Upper lobe of left lung (tissue), 6 donors: Measurements from ENCODE around the gene CCDC57. TPM values are rescaled to one million over a fixed set of nuclear protein-coding genes. Genes with fewer than 3 reads are reported as not detected.
A peak's percentile ranks its signal among the peaks of the same experiment; 100 is the strongest.

Experiments used
- ATAC-seq, 2 donors: fragments of 200-7000 bp; cut with Tn5 transposase; one replicate each; pipeline ENCODE4 v1.9.1; 2022; ENCODE audit warnings: mild to moderate bottlenecking in 2 of 2, moderate library complexity in 2 of 2; ENCODE audit not compliant: low FRiP score in 2 of 2
- DNase-seq, 2 donors: peaks; one replicate each; pipeline ENCODE4 v3.0.0-alpha.2; 2019 to 2020
- H3K27ac ChIP-seq, 4 donors: fragments of 200-600 bp; sonication (generic); one replicate each; pipeline ENCODE4 v1.5.1; 2016 to 2019
- H3K27me3 ChIP-seq, 4 donors: fragments of 200-600 bp; sonication (generic); one replicate each; pipeline ENCODE4 v1.5.1; 2017 to 2019
- H3K36me3 ChIP-seq, 4 donors: fragments of 200-600 bp; sonication (generic); one replicate each; pipeline ENCODE4 v1.5.1; 2016 to 2019
- H3K4me1 ChIP-seq, 4 donors: fragments of 200-600 bp; sonication (generic); one replicate each; pipeline ENCODE4 v1.5.1; 2018 to 2019
- H3K4me3 ChIP-seq, 4 donors: fragments of 200-600 bp; sonication (generic); one replicate each; pipeline ENCODE4 v1.5.1; 2017 to 2019; ENCODE audit warnings: mild to moderate bottlenecking in 2 of 4, moderate library complexity in 1 of 4
- H3K9me3 ChIP-seq, 4 donors: fragments of 200-600 bp; sonication (generic); one replicate each; pipeline ENCODE4 v1.5.1; 2018 to 2019
- CTCF ChIP-seq, 6 experiments: fragments of 450-650 bp in 4 of 6; fragments of 200-600 bp in 2 of 6; sonication (generic) in 2 of 6; IDR thresholded peaks; one replicate each; pipeline ENCODE4 v1.5.1; 2016 to 2019; ENCODE audit warnings: antibody characterized with exemption in 6 of 6
- EP300 ChIP-seq, 4 donors: sonication (generic); formaldehyde crosslinking; IDR thresholded peaks; one replicate each; pipeline ENCODE4 v1.5.1; 2017; ENCODE audit warnings: antibody characterized with exemption in 4 of 4, control low read depth in 2 of 4
- POLR2A ChIP-seq, 4 donors: fragments of 450-650 bp; IDR thresholded peaks; one replicate each; pipeline ENCODE4 v1.5.1; 2016 to 2017; ENCODE audit warnings: antibody characterized with exemption in 4 of 4, mild to moderate bottlenecking in 2 of 4
- POLR2AphosphoS5 ChIP-seq, 2 donors: sonication (generic); formaldehyde crosslinking; IDR thresholded peaks; one replicate each; pipeline ENCODE4 v1.5.1; 2017; ENCODE audit warnings: antibody characterized with exemption in 2 of 2
- WGBS, 2 donors: methylation state at CpG; one replicate each; pipeline ENCODE4 v1.1.5; 2017 to 2018; 5-methylcytosine and 5-hydroxymethylcytosine counted together
- total RNA-seq, 6 donors: library from RNA; depleted of rRNA in 4 of 6; stranded (reverse); fragments of >200 nt in 4 of 6; gene quantifications; one replicate each; pipeline versions ENCODE4 v1.1.0 to v1.2.1, GENCODE V29; 2016 to 2021
- donor health status: DM: no; HTN: no; CAD: no; lungs with moderate emphysema.
- donor health status: DM: no; HTN: yes; CAD: no; lungs with severe emphysema.

CCDC57 gene
- total RNA-seq, 6 donors from 2014 or later: 52.9 to 204 (median 71.8) TPM

GRCh38 chr17:82247856-82248671 lies 35.4 kb upstream of the CCDC57 start:
- DNase-seq (peak in 1 of 2 donors; percentile 66), ATAC-seq (no peak)
- no peak for TF ChIP-seq EP300 (IDR thresholded peaks at IDR 0.05)
- no peak for TF ChIP-seq POLR2A (IDR thresholded peaks at IDR 0.05)
- TF ChIP-seq POLR2AphosphoS5 (IDR thresholded peaks at IDR 0.05): no peak
- TF ChIP-seq CTCF (IDR thresholded peaks at IDR 0.05): no peak
- Histone ChIP-seq H3K27me3 (no peaks in the 10 kb centered on the region), H3K4me3 (no peak overlapping the region), H3K36me3 (peaks cover 84 to 100% (median 96%) of the 10 kb centered on the region in 4 donors), H3K27ac (peak overlapping the region in 3 of 4 donors; percentile 7 to 75 (median 70)), H3K9me3 (no peaks in the 10 kb centered on the region), H3K4me1 (peaks cover 19 to 29% (median 20%) of the 10 kb centered on the region in 4 donors)
- 83 to 87% methylated on average over 28 of the region's 28 CpGs for WGBS, 2 donors

GRCh38 chr17:82247182-82247823 lies 34.7 kb upstream of the CCDC57 start:
- TF ChIP-seq CTCF (IDR thresholded peaks at IDR 0.05): no peak
- Histone ChIP-seq H3K4me1 (peaks cover 25 to 36% (median 27%) of the 10 kb centered on the region in 4 donors), H3K9me3 (no peaks in the 10 kb centered on the region), H3K27me3 (no peaks in the 10 kb centered on the region), H3K27ac (peak overlapping the region; percentile 7 to 75 (median 64)), H3K4me3 (no peak overlapping the region), H3K36me3 (peaks cover 76 to 100% (median 92%) of the 10 kb centered on the region in 4 donors)
- no peak for ATAC-seq
- peak in 1 of 2 donors; percentile 31 for DNase-seq
- 66 to 85% methylated on average over 5 to 22 of the region's 22 CpGs for WGBS, 2 donors

GRCh38 chr17:82246365-82247181 lies 33.9 kb upstream of the CCDC57 start:
- Histone ChIP-seq H3K27me3 (no peaks in the 10 kb centered on the region), H3K27ac (peak overlapping the region; percentile 3 to 75 (median 64)), H3K4me1 (peaks cover 33 to 44% (median 34%) of the 10 kb centered on the region in 4 donors), H3K9me3 (no peaks in the 10 kb centered on the region), H3K4me3 (no peak overlapping the region), H3K36me3 (peaks cover 69 to 94% (median 85%) of the 10 kb centered on the region in 4 donors)
- no peak for TF ChIP-seq POLR2A (IDR thresholded peaks at IDR 0.05)
- no peak for TF ChIP-seq CTCF (IDR thresholded peaks at IDR 0.05)
- TF ChIP-seq POLR2AphosphoS5 (IDR thresholded peaks at IDR 0.05): peak; percentile 30 to 32
- no peak for TF ChIP-seq EP300 (IDR thresholded peaks at IDR 0.05)
- 62 to 83% methylated on average over 14 to 27 of the region's 27 CpGs for WGBS, 2 donors
- DNase-seq (peak in 1 of 2 donors; percentile 74), ATAC-seq (peak in 1 of 2 donors; percentile 5)

- 80% methylated on average over 1 of the region's 5 CpGs; no CpG with 5 or more reads in 1 of the 2 donors for WGBS, 2 donors
- TF ChIP-seq POLR2AphosphoS5 (IDR thresholded peaks at IDR 0.05) (no peak), CTCF (IDR thresholded peaks at IDR 0.05) (no peak), EP300 (IDR thresholded peaks at IDR 0.05) (no peak), POLR2A (IDR thresholded peaks at IDR 0.05) (no peak)
- Histone ChIP-seq H3K9me3 (no peaks in the 10 kb centered on the region), H3K4me3 (no peak overlapping the region), H3K27ac (peak overlapping the region in 3 of 4 donors; percentile 58 to 75 (median 70)), H3K27me3 (no peaks in the 10 kb centered on the region), H3K36me3 (peaks cover 63 to 88% (median 79%) of the 10 kb centered on the region in 4 donors), H3K4me1 (peaks cover 38 to 49% (median 40%) of the 10 kb centered on the region in 4 donors)
- ATAC-seq (no peak), DNase-seq (no peak)
Measured at GRCh38 chr17:82246040-82246364, 33.4 kb upstream of the CCDC57 start.
